GM21515 (cell line): ENCODE data around the gene CCDC141.
"Not testable (repeated sequence)": the region's sequence is repeated elsewhere in the genome, so short reads cannot be mapped to it uniquely, and the experiment has no call there.

Experiments
- ATAC-seq: cut with Tn5 transposase; IDR thresholded peaks from one replicate; pipeline ENCODE4 v1.9.1; 2021; ENCODE audit not compliant: unreplicated experiment

The CCDC141 gene

GRCh38 chr2:179049546-179050311 is at the start of gene CCDC141:
Gene CCDC141 (minus strand): TSS chr2:179050137. CDS start chr2:179049941, 196 bp downstream.
- ATAC-seq: peak; percentile 85

GRCh38 chr2:179098080-179098689 is 48.2 kb upstream of the CCDC141 start:
- ATAC-seq: no peak

GRCh38 chr2:179097131-179097530 is 47.2 kb upstream of the CCDC141 start:
- ATAC-seq: no peak

- ATAC-seq: peak; percentile 95
Observed at GRCh38 chr2:179096090-179096489, 46.2 kb upstream of the CCDC141 start.

GRCh38 chr2:179092912-179093311 is 43.0 kb upstream of the CCDC141 start:
- ATAC-seq: not testable (repeated sequence)

- no peak for ATAC-seq
Observed at GRCh38 chr2:179082697-179083096, 32.8 kb upstream of the CCDC141 start.

GRCh38 chr2:179081954-179082353 is 32.0 kb upstream of the CCDC141 start:
- ATAC-seq: no peak

- ATAC-seq: no peak
Observed at GRCh38 chr2:179072527-179072926, 22.6 kb upstream of the CCDC141 start.

- no peak for ATAC-seq
Observed at GRCh38 chr2:179071810-179072355, 21.9 kb upstream of the CCDC141 start.

GRCh38 chr2:179070895-179071294 is 21.0 kb upstream of the CCDC141 start:
- no peak for ATAC-seq

GRCh38 chr2:179069685-179070084 is 19.7 kb upstream of the CCDC141 start:
- no peak for ATAC-seq

- ATAC-seq: no peak
Observed at GRCh38 chr2:179068991-179069643, 19.2 kb upstream of the CCDC141 start.

GRCh38 chr2:179059026-179059700 is 9.2 kb upstream of the CCDC141 start:
- ATAC-seq: peak; percentile 88

- ATAC-seq: no peak
Observed at GRCh38 chr2:179057737-179058136, 7.8 kb upstream of the CCDC141 start.

- not testable (repeated sequence) for ATAC-seq
Observed at GRCh38 chr2:179053568-179053967, 3.6 kb upstream of the CCDC141 start.

- no peak for ATAC-seq
Observed at GRCh38 chr2:179051250-179051649, 1.3 kb upstream of the CCDC141 start.

- no peak for ATAC-seq
Observed at GRCh38 chr2:179050755-179051154, 818 bp upstream of the CCDC141 start.

GRCh38 chr2:179049203-179049545 is 763 bp downstream of the CCDC141 start:
- peak; percentile 41 for ATAC-seq

- no peak for ATAC-seq
Observed at GRCh38 chr2:179048099-179048498, 1.8 kb downstream of the CCDC141 start.

GRCh38 chr2:179045602-179046001 is 4.3 kb downstream of the CCDC141 start:
- ATAC-seq: not testable (repeated sequence)

GRCh38 chr2:179044500-179044899 is 5.4 kb downstream of the CCDC141 start:
- no peak for ATAC-seq
